HG02870 (cell line): Measurements from ENCODE around the gene CHCHD10.

Source experiments
- ATAC-seq: cut with Tn5 transposase; IDR thresholded peaks from one replicate; pipeline ENCODE4 v1.9.1; 2021; ENCODE audit warnings: mild to moderate bottlenecking, moderate library complexity; ENCODE audit not compliant: unreplicated experiment

Gene CHCHD10

DNA sequence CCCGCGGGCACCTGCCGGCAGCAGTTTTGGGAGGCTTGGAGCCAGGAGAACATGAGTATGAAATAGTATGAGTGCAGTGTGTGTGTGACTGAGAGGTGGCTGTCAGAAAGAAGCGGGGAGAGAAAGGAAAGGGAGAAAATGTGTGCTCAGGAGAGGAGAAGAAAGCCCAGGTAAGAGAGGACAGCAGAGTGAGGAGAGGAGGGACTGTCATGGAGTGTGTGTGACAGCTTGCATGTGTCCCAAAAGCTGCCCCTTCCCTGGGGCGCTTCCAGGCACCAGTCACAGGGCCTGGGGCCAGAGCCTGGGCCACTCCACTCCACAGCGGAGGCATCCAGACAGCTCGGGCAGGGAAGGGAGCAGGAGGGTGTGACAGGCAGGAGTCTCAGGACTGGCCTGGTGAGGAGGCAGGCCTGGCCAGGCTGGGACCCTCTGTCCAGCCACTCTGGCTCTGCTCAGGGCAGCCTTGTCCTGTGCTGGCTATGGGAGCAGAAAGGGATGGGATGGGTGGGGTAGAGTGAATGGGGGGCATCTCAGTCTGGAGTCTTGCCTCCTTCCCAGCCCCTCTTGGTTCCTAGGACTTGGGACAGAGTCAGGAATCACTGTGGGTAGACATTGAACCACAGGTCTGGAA lies 5.8 kb upstream of the CHCHD10 start:
- no peak for ATAC-seq

DNA sequence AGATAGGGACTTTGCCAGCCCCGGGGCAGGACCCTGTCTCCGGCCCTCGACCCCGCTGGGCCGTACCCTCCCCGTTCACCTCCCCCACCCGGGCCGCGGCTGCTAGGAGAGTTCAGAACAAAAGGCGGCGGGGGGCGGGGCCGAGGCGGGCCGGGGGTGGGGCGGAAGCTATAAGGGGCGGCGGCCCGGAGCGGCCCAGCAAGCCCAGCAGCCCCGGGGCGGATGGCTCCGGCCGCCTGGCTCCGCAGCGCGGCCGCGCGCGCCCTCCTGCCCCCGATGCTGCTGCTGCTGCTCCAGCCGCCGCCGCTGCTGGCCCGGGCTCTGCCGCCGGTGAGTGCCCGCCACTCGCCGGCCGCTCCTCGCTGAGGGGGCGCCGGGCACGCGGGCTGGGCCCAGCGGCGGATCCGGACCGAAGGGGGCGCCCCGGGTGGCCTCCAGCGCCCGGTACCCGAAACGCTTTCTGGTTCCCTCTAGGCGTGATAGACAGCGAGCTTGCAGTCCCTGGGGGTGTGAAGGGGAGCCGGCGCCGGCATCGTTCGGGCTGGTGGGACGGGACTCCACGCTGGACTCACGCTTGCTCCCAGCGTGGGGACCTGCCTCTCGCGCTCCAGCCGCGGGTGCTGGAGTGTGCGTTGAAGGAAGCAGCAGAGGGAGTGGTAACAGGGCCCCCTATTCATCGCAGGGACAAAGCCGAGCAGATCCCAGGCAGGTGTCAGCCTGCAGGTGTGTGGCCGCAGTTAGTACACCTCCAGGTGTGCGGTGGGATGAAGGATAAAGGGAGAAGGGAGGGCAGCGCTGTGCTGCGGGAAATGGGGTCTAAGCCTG lies 5.1 kb upstream of the CHCHD10 start, which contains the start of gene MMP11:
Gene MMP11 (plus strand): TSS at position 201 of the 825 bp plus-strand sequence. CDS start 22 bp downstream, at position 223.
- no peak for ATAC-seq

GRCh38 chr22:23772315-23772648 lies 4.5 kb upstream of the CHCHD10 start:
- no peak for ATAC-seq

DNA sequence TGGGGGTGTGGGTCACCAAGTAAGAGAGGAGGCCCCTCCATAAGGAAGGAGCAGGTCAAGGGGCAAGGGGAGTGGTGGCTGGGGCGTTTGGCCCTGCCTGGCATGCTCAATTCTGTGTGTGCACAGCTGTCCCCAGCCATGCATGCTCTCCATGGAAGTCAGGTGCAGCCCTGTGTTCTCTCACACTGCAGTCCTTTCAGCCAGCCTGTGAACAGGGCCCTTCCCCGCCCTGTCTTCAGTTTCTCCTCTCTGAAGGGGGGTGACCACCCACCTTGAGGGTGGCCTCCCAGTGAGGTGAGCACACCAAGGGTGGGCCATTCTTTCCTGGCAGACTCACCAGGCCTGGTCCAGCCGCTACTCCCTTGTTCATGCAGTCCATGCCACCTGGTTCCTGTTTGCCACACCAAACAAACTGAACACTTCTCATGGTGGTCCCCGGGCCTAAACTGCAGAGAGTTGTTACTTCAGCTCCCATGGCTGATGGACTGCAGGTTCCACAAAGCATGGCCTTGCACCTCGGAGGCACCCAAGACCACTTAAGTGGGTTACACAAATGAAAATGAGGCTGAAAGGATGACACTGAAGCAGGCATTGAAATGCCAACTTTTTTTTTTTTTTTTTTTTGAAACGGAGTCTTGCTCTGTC lies 1.7 kb upstream of the CHCHD10 start:
- ATAC-seq: no peak

- no peak for ATAC-seq
Measured at GRCh38 chr22:23767303-23767672, 484 bp downstream of the CHCHD10 start.

- ATAC-seq: no peak
Measured at GRCh38 chr22:23764899-23765881, 2.6 kb downstream of the CHCHD10 start.

DNA sequence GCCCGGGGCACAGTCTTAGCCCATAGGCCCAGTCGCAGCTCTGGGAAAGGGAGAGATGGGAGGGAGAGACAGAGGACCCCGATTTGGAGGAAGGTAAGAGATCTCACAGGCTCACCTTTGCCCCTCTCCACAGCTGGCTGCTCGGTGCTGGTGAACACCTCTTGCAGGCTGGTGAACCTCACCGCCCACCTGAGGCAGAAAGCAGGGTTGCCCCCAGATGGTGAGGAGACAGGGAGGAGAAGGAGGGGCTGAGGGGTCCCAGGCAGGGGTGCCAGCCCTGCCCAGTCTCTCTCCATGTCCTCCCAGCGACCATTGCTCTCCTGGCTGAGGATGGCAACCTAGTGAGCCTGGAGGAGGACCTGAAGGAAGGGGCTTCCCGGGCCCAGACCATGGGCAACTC lies 3.8 kb downstream of the CHCHD10 start:
- ATAC-seq: no peak

GRCh38 chr22:23763579-23763945 lies 4.2 kb downstream of the CHCHD10 start:
- ATAC-seq: no peak

GRCh38 chr22:23762842-23763578 lies 4.8 kb downstream of the CHCHD10 start, which contains the start of gene C22orf15:
C22orf15 (plus strand) TSS chr22:23762990; CDS start chr22:23763307, 317 bp downstream.
- ATAC-seq: no peak

- ATAC-seq: no peak
Measured at GRCh38 chr22:23760056-23760455, 7.7 kb downstream of the CHCHD10 start.

DNA sequence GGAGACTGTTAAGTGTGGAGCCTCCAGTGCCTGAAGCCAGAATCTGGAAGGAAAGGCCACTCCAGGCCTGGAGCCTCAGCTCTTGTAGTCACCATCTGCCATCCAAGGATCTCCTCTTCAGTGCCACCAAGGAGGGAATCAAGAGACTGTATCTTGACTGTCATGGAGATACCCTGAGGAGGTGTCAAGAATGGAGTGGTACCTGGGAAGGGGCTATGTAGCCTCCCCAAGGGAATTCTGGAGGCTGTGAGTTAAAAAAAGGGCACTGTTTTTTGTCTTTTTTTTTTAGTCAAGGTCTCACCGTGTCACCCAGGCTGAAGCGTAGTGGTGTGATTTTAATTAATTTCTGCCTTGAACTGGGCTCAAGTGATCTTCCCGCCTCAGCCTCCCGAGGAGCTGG lies 8.2 kb downstream of the CHCHD10 start:
- ATAC-seq: no peak

GRCh38 chr22:23756891-23757290 lies 10.9 kb downstream of the CHCHD10 start:
- no peak for ATAC-seq

DNA sequence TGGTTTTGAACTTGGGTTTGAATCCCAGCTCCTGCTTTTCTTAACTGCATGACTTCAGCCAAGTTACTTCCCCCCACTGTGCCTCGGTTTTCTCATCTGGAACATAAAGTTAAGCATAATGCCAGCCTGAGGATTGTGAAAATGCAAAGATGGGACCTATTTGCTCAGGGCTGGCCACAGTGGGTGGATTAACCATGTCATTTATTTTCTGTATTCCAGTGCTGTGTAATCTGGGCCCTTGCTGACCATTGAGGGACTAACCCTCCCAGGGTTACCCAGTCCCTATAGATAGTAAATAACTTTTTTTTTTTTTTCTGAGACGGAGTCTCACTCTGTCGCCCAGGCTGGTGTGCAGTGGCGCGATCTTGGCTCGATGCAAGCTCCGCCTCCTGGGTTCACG lies 12.1 kb downstream of the CHCHD10 start:
- no peak for ATAC-seq

GRCh38 chr22:23754980-23755636 lies 12.7 kb downstream of the CHCHD10 start:
- ATAC-seq: no peak

- ATAC-seq: no peak
Measured at GRCh38 chr22:23754220-23754919, 13.4 kb downstream of the CHCHD10 start, which contains the start of gene VPREB3. VPREB3 (minus strand) TSS chr22:23754425; CDS start chr22:23754363, 62 bp downstream.

GRCh38 chr22:23753385-23753784 lies 14.4 kb downstream of the CHCHD10 start:
- no peak for ATAC-seq

- ATAC-seq: no peak
Measured at GRCh38 chr22:23752750-23753149, 15.0 kb downstream of the CHCHD10 start.

DNA sequence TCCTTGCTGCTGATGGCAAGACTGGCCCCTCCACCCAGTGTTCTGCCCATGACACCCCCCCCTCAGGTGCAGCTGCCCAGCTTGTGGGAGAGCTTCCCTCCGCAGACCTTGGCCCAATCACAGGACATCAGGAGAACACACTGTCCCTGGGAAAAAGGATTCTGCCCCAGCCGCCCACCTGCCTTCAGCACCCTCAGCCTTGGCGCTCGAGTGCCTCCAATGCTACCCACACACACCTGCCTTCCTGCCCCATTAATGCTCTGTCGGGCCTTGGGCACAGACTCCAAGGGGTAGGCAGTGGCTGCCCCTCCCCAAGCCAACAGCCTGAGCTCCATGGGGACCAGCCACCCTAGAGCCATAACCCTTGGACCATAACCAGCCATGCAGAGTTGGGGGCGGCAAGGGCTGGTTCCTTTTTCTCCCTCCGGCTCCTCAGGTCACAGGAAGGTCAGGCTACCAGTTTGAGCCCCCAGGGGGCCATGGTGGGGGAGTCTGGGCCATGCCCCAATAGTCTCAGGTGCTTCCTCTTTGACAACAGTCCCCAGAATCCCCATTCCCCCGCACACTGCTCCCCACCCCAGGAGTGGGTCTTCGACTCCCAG lies 15.6 kb downstream of the CHCHD10 start:
- ATAC-seq: no peak
